ENCODE results near the gene NDEL1.

The NDEL1 gene

DNA sequence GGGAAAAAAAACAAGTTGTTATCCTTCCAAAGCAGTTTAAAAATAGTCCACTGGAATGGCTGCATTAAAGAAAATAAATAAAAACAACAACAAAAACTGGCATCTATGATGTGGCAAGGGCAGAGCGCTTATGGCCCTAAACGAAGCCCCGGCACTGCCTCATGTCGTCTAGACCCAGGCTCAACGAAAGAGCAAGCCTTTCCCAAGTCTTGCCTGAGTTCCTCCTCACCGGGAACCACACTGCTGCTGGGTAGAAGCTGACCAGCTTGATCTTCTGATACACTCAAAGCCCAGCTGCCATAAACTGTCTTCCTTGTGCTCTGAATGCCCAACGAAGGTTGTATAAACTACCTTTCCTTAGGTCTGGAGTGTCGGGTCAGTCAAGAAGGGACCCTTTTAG lies 37.0 kb downstream of the NDEL1 start:
- TF ChIP-seq YY1 (IDR thresholded peaks at IDR 0.05; ENCODE audit: low read depth): no peak
- TF ChIP-seq TAF1 (IDR thresholded peaks at IDR 0.05; ENCODE audit: low read depth): no peak
- TF ChIP-seq, protein P1, sequence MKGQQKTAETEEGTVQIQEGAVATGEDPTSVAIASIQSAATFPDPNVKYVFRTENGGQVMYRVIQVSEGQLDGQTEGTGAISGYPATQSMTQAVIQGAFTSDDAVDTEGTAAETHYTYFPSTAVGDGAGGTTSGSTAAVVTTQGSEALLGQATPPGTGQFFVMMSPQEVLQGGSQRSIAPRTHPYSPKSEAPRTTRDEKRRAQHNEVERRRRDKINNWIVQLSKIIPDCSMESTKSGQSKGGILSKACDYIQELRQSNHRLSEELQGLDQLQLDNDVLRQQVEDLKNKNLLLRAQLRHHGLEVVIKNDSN (IDR thresholded peaks at IDR 0.05): no peak

DNA sequence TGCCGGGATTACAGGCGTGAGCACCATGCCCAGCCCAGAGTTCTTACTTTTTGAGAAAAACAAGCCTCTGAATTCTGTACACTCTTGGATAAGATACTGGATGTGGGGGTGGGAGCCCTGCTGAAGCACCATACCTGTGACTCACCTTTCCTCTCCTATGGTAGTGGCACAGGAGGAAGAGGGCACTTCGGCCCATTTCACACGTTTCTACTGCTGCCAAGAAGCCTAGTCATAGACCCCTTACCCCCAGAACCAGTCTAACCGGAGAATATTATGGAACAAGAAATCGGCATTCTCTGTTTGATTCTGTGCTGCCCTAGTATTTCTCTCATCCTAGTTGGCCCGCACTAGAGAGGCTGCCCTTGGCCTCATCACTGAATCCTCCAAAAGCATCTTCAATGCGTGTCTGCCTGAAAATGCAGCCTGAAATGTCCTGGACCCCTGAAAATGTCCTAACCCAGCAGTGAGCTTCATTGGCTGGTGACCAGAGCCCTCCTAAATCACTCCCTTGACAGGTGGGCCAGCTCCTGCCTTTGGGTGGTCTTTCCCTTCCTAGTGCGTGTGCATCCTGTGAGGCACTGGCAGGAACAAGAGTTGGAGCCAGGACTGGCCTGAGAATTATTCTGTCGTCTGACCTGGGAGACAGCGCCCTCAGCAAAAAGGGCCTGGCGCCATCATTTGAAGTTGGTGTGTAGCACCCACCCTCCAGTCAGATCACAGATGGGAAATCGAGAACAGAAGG lies 37.9 kb downstream of the NDEL1 start:
- no peak for TF ChIP-seq FOXM1 (IDR thresholded peaks at IDR 0.05; ENCODE audit: borderline replicate concordance, low read depth)
- TF ChIP-seq EGR1 (IDR thresholded peaks at IDR 0.05): no peak
- TF ChIP-seq TCF12 (IDR thresholded peaks at IDR 0.05; ENCODE audit: low read depth): no peak
- no peak for TF ChIP-seq NFIC (IDR thresholded peaks at IDR 0.05)
- no peak for TF ChIP-seq ZBTB7A (IDR thresholded peaks at IDR 0.05; ENCODE audit: low read depth)
- TF ChIP-seq YY1 (IDR thresholded peaks at IDR 0.05; ENCODE audit: low read depth): no peak
- TF ChIP-seq TAF1 (IDR thresholded peaks at IDR 0.05; ENCODE audit: low read depth): no peak
- TF ChIP-seq, protein P1 (IDR thresholded peaks at IDR 0.05): no peak
- TF ChIP-seq, protein P2, sequence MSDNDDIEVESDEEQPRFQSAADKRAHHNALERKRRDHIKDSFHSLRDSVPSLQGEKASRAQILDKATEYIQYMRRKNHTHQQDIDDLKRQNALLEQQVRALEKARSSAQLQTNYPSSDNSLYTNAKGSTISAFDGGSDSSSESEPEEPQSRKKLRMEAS (IDR thresholded peaks at IDR 0.05): no peak
- TF ChIP-seq, protein P3, sequence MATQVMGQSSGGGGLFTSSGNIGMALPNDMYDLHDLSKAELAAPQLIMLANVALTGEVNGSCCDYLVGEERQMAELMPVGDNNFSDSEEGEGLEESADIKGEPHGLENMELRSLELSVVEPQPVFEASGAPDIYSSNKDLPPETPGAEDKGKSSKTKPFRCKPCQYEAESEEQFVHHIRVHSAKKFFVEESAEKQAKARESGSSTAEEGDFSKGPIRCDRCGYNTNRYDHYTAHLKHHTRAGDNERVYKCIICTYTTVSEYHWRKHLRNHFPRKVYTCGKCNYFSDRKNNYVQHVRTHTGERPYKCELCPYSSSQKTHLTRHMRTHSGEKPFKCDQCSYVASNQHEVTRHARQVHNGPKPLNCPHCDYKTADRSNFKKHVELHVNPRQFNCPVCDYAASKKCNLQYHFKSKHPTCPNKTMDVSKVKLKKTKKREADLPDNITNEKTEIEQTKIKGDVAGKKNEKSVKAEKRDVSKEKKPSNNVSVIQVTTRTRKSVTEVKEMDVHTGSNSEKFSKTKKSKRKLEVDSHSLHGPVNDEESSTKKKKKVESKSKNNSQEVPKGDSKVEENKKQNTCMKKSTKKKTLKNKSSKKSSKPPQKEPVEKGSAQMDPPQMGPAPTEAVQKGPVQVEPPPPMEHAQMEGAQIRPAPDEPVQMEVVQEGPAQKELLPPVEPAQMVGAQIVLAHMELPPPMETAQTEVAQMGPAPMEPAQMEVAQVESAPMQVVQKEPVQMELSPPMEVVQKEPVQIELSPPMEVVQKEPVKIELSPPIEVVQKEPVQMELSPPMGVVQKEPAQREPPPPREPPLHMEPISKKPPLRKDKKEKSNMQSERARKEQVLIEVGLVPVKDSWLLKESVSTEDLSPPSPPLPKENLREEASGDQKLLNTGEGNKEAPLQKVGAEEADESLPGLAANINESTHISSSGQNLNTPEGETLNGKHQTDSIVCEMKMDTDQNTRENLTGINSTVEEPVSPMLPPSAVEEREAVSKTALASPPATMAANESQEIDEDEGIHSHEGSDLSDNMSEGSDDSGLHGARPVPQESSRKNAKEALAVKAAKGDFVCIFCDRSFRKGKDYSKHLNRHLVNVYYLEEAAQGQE (IDR thresholded peaks at IDR 0.05; ENCODE audit: low read depth): no peak
- no peak for TF ChIP-seq CEBPB (IDR thresholded peaks at IDR 0.05)
- TF ChIP-seq CREB1 (IDR thresholded peaks at IDR 0.05; ENCODE audit: low read depth): no peak
- TF ChIP-seq EP300 (IDR thresholded peaks at IDR 0.05; ENCODE audit: borderline replicate concordance): no peak

DNA sequence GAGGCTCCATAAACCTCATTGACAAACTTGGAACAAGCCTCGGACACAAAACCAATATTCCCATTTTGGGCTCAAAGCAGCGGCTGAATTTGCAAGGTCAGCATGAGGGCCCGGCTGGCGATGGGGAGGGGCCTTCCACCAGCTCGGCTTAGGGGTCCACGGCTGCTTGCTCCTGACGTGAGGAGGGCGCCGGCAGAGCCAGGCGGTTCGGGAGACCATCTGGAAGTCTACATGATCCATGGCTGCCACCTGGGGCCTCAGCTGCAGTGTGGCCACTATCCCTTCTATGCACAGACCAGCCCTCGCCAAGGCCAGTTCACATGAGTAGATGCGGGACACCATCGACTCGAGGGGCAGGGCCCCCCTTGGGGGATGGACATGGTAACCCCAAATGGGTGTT lies 39.1 kb downstream of the NDEL1 start:
- TF ChIP-seq EP300 (IDR thresholded peaks at IDR 0.05; ENCODE audit: borderline replicate concordance): no peak
- TF ChIP-seq, protein P3 (IDR thresholded peaks at IDR 0.05; ENCODE audit: low read depth): no peak
- TF ChIP-seq TCF12 (IDR thresholded peaks at IDR 0.05; ENCODE audit: low read depth): no peak
- TF ChIP-seq CREB1 (IDR thresholded peaks at IDR 0.05; ENCODE audit: low read depth): no peak
- no peak for TF ChIP-seq NFIC (IDR thresholded peaks at IDR 0.05)
- no peak for TF ChIP-seq EGR1 (IDR thresholded peaks at IDR 0.05)
- no peak for TF ChIP-seq TAF1 (IDR thresholded peaks at IDR 0.05; ENCODE audit: low read depth)
- TF ChIP-seq TEAD4 (IDR thresholded peaks at IDR 0.05): no peak
- TF ChIP-seq, protein P1 (IDR thresholded peaks at IDR 0.05): no peak
- no peak for TF ChIP-seq CEBPB (IDR thresholded peaks at IDR 0.05)

DNA sequence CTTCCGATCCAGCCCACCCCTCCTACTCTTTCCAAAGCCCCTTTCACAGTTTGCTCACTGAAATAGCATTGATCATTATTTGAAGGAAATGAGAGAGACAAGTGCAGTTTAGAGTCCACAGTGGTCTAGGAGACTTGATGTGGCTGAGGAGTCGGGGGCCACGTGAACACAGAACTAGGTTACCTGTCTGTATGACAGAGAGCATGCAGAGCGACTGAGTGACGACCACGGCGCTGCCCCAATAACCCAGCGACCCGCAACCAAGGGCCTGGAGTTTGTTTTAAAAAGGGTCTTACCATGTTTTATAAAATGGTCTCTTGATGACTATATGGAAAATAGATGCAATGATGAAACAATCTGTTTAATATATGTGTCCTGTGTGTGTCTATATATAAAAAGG lies 39.5 kb downstream of the NDEL1 start:
- no peak for TF ChIP-seq CEBPB (IDR thresholded peaks at IDR 0.05)
- TF ChIP-seq NFIC (IDR thresholded peaks at IDR 0.05): no peak
- TF ChIP-seq TCF12 (IDR thresholded peaks at IDR 0.05; ENCODE audit: low read depth): no peak

DNA sequence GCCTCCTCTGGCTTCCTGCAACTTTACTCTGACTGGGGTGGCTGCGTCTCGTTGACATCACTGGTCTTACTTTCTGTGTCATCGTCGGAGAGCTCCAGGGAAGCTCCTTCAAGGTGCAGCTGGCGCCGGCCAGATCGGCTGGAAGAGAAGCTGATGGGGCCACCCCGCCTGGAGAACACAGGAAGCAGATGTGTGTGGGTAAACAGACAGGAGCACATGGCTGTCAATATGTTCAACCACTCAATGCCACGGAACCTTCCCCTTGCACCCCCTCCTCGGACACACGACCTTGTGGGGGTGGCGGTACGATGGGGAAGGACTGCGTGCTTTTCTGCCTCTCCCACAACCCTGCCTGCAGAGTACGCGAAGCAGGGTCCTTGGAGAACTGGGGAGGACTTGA lies 40.1 kb downstream of the NDEL1 start:
- no peak for TF ChIP-seq ZBTB7A (IDR thresholded peaks at IDR 0.05; ENCODE audit: low read depth)
- TF ChIP-seq, protein P2 (IDR thresholded peaks at IDR 0.05): no peak
- TF ChIP-seq TCF12 (IDR thresholded peaks at IDR 0.05; ENCODE audit: low read depth): no peak
- no peak for TF ChIP-seq TAF1 (IDR thresholded peaks at IDR 0.05; ENCODE audit: low read depth)
- no peak for TF ChIP-seq TEAD4 (IDR thresholded peaks at IDR 0.05)
- no peak for TF ChIP-seq FOXM1 (IDR thresholded peaks at IDR 0.05; ENCODE audit: borderline replicate concordance, low read depth)
- TF ChIP-seq, protein P1 (IDR thresholded peaks at IDR 0.05): no peak
- no peak for TF ChIP-seq NFIC (IDR thresholded peaks at IDR 0.05)
- TF ChIP-seq EGR1 (IDR thresholded peaks at IDR 0.05): no peak
- TF ChIP-seq EP300 (IDR thresholded peaks at IDR 0.05; ENCODE audit: borderline replicate concordance): no peak
- TF ChIP-seq YY1 (IDR thresholded peaks at IDR 0.05; ENCODE audit: low read depth): no peak

All from Ishikawa (cell line).